GM12801 (cell line): ENCODE results near the gene SLC16A13.

Experiments used
- TF ChIP-seq, protein P1 (sequence below): IDR thresholded peaks from one replicate; pipeline ENCODE4 v1.5.1; 2011; ENCODE audit warnings: control low read depth; ENCODE audit not compliant: insufficient read length; ENCODE audit errors: extremely low read depth

SLC16A13 gene

DNA sequence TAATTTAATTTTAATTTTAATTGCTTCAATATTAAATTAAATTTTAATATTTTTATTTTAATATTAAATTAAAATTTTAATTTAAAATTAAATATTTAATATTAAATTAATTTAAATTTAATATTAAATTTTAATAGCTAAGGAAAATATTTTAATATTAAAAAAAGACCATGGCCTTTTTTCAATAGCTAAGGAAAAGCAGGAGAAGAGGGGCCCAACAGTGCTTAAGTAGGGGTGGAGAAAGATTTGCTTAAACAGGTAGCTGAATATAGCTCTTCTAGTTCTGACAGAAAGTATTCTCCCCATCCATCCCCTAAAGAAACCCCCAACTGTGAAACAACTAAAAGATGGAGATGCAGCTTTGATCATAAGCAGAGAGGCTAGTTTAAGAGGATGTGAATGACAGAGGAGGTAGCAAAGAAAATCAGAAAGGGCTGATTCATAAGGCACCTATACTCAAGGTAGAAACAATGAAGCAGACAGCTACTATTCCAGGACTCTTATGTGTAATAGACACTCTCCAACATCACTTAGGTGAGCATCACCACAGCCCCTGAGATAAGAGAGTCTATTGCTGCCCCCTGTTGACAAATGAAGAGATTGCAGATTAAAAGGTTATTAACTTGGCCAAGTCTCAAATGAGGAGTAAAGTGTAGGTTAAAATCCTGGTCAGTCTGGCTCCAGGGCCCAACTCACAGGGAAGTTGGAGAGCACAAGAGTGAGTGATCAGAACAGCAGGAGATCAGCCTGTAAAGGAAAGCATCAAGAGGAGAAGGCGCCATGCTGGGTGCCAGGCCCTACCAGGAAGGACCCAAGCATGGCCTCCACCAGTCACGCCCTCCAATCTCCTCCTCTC lies 31.2 kb upstream of the SLC16A13 start:
- TF ChIP-seq, protein P1, sequence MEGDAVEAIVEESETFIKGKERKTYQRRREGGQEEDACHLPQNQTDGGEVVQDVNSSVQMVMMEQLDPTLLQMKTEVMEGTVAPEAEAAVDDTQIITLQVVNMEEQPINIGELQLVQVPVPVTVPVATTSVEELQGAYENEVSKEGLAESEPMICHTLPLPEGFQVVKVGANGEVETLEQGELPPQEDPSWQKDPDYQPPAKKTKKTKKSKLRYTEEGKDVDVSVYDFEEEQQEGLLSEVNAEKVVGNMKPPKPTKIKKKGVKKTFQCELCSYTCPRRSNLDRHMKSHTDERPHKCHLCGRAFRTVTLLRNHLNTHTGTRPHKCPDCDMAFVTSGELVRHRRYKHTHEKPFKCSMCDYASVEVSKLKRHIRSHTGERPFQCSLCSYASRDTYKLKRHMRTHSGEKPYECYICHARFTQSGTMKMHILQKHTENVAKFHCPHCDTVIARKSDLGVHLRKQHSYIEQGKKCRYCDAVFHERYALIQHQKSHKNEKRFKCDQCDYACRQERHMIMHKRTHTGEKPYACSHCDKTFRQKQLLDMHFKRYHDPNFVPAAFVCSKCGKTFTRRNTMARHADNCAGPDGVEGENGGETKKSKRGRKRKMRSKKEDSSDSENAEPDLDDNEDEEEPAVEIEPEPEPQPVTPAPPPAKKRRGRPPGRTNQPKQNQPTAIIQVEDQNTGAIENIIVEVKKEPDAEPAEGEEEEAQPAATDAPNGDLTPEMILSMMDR = no peak

DNA sequence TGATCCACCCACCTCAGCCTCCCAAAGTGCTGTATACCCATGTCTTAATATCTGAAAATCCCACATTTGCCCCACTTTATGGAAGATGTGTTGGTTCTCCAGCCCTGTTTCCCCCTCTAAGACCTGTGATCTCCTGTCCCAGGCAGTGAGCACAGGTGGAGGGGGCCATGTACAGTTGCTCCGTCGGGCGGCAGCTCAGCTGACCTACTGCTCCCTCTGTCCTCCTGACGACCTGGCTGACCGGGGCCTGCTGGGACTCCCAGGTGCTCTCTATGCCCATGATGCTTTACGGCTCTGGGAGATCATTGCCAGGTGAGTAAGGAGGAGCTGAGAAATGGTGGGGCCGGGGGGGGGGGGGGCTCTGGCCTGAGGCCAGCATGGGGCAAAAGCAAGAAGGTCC lies 30.1 kb upstream of the SLC16A13 start:
- TF ChIP-seq, protein P1 = no peak

DNA sequence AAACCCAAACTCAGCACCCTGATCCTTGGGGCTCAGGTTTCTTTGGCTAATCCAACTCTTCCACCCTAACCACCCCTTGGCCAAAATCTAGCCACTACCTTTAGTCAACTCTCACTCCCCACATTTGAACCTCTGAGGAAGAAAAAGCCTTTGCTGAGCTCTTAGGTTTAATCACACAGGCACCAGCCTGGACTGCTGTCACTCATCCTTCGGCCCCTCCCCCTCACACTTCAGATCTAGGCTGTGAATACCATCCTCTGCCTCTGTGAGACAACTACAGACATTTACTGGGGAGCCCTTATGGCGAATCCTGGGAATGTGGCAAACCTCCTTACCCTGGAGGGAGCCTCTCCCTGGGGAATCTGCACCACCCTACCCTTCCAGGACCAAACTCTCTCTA lies 28.7 kb upstream of the SLC16A13 start:
- TF ChIP-seq, protein P1 = no peak

DNA sequence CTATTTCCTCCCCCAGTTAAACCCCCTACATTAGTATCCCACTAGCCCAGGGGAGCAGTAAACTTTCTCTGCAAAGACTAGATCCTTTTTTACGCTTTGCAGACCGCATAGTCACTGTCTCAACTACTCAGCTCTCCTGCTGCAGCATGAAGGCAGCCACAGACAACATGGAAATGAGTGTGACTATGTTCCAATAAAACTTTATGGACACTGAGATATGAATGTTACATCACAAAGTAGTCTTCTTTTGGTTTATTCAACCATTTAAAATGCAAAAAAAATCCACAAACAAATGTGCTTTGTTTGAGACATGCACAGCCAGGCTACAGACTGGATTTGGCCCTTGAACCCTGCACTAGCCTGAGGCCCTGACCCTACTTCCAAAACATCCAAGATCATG lies 25.3 kb upstream of the SLC16A13 start:
- TF ChIP-seq, protein P1 = no peak

DNA sequence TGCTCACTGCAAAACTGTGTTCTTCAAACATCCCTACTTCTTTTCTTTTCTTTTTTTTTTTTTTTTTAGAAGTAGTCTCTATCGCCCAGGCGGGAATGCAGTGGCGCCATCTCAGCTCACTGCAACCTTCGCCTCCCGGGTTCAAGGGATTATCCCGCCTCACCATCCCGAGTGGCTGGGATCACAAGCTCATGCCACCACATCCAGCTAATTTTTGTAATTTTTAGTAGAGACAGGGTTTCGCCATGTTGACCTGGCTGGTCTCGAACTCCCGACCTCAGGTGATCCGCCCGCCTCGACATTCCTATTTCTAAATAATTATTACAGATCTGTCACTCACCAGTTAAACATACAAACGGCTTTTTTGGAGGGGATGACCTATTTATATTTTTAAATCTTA lies 24.4 kb upstream of the SLC16A13 start:
- TF ChIP-seq, protein P1 = no peak

DNA sequence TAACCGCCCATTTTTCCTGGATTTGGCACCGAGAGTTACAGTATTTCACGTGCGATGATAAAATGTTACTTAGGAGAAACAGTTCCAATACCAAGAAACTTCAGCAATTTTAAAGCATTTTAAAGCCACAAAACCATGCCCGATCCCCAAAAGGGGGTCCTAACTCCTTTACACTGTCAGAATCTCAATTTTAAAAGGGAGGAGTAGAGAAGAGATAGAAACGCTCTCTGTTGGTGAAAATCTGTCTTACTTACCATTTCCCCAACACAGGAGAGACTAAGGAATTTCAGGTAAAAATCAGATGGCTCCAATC lies 23.9 kb upstream of the SLC16A13 start:
- TF ChIP-seq, protein P1 = no peak

DNA sequence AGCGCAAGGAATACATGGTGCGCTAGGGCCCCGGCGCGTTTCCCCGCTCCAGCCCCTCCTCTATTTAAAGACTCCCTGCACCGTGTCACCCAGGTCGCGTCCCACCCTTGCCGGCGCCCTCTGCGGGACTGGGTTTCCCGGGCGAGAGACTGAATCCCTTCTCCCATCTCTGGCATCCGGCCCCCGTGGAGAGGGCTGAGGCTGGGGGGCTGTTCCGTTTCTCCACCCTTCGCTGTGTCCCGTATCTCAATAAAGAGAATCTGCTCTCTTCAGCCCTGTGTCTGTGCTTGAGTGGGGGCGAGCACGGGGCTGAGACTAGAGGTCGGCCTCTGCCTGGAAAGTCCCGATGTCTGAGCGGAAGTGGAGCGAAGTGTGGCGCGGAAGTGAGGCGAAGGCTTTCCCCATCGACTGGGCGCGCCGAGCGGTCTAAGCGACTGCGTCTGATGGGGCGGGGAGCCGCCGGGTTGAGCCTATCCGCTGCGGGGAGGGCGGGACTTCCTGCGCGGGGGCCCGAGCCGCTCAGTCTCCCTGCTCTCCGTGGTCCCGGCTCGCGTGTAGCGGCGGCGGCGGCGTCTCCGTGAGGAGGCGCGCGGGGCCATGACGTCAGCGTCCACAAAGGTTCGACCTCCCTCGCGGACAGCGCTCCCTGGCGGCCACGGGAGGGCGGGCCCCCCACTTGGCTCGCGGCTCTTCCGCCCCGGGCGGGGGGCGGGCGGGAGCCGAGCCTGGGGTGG lies 21.4 kb upstream of the SLC16A13 start:
- TF ChIP-seq, protein P1 = no peak
